ENCODE data around the gene MPND. TPM values are rescaled to one million over a fixed set of nuclear protein-coding genes. Genes with fewer than 3 reads are reported as not detected.
A peak's percentile ranks its signal among the peaks of the same experiment; 100 is the strongest.
"Not testable (repeated sequence)": the region's sequence is repeated elsewhere in the genome, so short reads cannot be mapped to it uniquely, and the experiment has no call there.

MPND gene
- total RNA-seq, 1 experiment from 2014 or later, result 4.6 TPM

DNA sequence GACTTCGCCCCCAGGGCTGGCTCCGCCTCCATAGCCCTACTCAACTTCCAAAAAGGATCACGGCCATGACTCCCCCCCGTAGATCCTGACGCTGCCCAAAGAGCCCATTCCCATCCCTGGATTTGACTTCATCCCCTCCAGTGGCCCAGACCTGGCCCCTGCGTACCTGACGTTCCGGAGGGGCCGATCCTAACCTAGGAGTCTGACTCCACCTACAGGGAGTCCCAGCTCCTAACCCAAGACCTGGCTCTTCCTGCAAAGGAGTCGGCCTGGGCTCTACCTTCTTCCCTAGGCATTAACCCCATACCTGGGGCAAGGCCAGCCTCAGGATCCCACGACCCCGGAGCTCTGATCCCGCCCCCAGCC, 15.5 kb upstream of the MPND start:
- Histone ChIP-seq H3K4me3 (peak overlapping the region; percentile 32), H3K9me3 (replicated peaks) (no peaks in the 10 kb centered on the region), H3K27ac (no peak overlapping the region), H3K4me1 (replicated peaks) (peaks cover 18% of the 10 kb centered on the region), H3K27me3 (replicated peaks) (peaks cover 5% of the 10 kb centered on the region), H3K36me3 (no peaks in the 10 kb centered on the region)
- DNase-seq (ENCODE audit: low read depth in 1 of 2, low spot score in 2 of 2), result peak in 1 of 2 experiments; percentile 47

DNA sequence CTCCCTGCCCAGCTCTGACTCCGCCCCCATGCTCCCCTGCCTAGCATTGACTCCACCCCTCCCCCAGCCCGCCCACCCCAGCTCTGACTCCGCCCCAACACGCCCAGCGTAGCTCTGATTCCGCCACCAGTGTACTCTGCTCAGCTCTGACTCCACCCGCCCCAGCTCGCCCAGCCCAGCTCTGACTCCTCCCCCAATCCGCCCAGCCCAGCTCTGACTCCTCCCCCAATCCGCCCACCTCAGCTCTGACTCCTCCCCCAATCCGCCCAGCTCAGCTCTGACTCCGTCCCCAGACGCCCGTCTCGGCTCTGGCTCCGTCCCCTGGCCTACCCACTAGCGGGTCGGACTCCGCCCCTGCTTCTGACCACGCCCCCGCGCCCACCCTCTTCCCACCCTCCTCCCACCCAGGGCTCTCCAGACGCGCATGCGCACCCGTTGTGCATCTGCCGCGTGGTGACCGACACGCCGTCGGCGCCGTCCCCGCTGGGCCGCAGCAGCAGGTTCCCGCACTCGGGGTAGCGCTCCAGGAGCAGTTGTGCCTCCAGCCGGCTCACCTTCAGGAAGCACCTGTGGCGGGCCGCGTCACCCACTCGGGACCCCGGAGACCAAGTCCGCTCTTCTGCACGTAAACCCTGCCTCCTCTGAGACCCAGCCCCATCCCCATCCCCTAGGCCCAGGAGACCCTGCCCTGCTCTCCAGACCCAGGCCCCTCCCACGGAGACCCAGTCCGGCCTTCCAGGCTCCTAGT, 14.9 kb upstream of the MPND start:
- Histone ChIP-seq H3K4me3 (peak overlapping the region; percentile 32), H3K9me3 (replicated peaks) (no peaks in the 10 kb centered on the region), H3K36me3 (no peaks in the 10 kb centered on the region), H3K27me3 (replicated peaks) (peaks cover 5% of the 10 kb centered on the region), H3K27ac (no peak overlapping the region), H3K4me1 (replicated peaks) (peaks cover 18% of the 10 kb centered on the region)
- DNase-seq (ENCODE audit: low read depth in 1 of 2, low spot score in 2 of 2), result peak; percentile 87 to 98

DNA sequence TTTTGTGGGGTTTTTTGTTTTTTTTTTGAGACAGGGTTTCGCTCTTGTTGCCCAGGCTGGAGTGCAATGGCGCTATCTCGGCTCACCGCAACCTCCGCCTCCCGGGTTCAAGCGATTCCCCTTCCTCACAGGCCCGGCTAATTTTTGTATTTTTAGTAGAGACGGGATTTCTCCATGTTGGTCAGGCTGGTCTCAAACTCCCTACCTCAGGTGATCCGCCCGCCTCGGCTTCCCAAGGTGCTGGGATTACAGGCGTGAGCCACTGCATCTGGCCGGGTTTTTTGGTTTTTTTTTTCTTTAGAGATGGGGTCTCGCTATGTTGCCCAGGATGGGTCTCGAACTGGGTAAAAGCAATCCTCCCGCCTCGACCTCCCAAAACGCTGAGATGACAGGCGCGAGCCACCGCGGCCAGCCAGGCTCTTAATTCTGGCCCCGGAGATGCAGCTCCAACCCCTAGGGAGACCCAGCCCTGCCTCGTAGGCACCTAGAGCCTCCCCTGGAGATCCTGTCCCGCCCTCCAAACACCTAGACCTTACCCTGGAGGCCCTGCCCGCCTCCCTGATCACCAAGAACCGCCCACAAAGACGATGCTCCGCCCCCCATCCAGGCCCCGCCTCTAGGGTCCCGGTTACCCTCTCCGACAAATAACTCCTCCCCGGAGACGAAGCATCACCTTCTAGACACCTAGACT, 14.2 kb upstream of the MPND start:
- Histone ChIP-seq H3K4me1 (replicated peaks) (peaks cover 18% of the 10 kb centered on the region), H3K4me3 (peak overlapping the region; percentile 28; the same call in 1 of the 2 replicates)
- H3K27ac ChIP-seq; H3K36me3 ChIP-seq; H3K9me3 ChIP-seq (replicated peaks); H3K27me3 ChIP-seq (replicated peaks): not testable (repeated sequence)
- peak in 1 of 2 experiments; percentile 50 for DNase-seq (ENCODE audit: low read depth in 1 of 2, low spot score in 2 of 2)

DNA sequence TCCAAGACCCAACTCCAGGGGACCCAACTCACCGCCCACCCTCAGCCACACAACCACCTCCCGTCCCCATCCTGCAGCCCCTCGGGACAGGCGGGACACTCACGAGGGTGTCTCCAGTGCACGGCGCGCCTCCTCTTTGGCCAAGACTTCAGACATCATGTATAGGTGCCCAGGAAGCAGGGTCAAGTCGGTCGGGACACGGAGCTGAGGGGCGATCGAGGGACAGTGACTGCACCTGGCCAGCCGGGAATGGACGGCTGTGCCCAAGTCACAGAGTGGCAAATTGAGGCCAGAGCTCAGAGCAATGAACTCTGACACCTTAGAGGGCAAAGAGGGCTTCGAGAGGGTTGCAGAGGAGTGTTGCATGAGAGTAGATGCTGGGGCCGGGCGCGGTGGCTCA, 13.5 kb upstream of the MPND start:
- Histone ChIP-seq H3K27me3 (replicated peaks) (peaks cover 5% of the 10 kb centered on the region), H3K4me1 (replicated peaks) (peaks cover 18% of the 10 kb centered on the region), H3K27ac (no peak overlapping the region), H3K4me3 (no peak overlapping the region), H3K36me3 (no peaks in the 10 kb centered on the region), H3K9me3 (replicated peaks) (no peaks in the 10 kb centered on the region)
- DNase-seq (ENCODE audit: low read depth in 1 of 2, low spot score in 2 of 2), result peak in 1 of 2 experiments; percentile 40

DNA sequence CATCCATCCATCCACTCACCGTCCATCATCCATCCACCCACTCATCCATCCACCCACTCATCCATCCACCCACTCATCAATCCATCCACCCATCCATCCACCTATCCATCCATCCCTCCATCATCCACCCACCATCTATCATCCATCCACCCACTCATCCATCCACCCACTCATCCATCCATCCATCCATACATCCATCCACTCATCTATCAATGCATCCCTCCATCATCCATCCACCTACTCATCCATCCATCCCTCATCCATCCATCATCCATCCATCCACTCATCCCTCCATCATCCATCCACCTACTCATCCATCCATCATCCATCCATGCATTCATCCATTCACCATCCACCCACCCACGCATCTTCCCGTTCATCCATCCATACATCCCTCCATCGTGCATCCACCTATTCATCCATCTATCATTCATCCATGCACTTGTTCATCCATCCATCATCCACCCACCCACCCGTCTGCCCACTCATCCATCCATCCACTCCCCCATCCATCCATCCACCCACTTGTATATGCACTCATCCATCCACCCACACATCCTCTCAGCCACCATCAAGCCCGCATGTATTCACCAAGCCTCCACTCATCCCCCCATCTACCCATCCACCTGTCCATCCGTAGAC, 8.3 kb upstream of the MPND start:
- H3K36me3 ChIP-seq, result no peaks in the 10 kb centered on the region
- no peak overlapping the region for H3K4me3 ChIP-seq
- H3K9me3 ChIP-seq (replicated peaks), result no peaks in the 10 kb centered on the region
- no peaks in the 10 kb centered on the region for H3K27me3 ChIP-seq (replicated peaks)
- H3K4me1 ChIP-seq (replicated peaks), result peaks cover 9% of the 10 kb centered on the region
- DNase-seq (ENCODE audit: low read depth in 1 of 2, low spot score in 2 of 2), result no peak
- no peak overlapping the region for H3K27ac ChIP-seq

DNA sequence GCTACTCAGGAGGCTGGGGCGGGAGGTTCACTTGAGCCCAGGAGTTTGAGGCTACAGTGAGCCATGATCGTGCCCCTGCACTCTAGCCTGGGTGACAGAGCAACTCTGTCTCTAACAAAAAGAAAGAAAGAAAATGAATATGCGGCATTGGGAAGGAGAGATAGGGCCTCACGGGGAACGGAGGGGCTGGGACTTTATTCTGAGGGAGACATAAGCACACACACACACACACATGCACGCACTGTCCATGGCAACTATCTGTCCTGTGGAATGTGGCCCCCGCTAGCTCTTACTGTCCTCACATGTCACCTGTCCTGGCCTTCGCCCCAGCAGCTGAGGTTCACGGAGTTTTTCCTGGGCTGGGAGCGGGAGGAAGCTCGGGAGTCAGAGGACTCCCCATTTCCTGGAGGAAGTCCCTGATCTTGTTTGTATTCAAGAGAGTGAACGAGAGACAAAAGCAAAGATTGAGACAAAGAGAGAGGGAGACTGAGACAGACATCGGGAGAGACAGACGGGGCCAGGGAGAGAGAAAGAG, 5.4 kb upstream of the MPND start:
- Histone ChIP-seq H3K27me3 (replicated peaks) (no peaks in the 10 kb centered on the region), H3K4me1 (replicated peaks) (peaks cover 15% of the 10 kb centered on the region), H3K36me3 (no peaks in the 10 kb centered on the region), H3K9me3 (replicated peaks) (no peaks in the 10 kb centered on the region), H3K4me3 (peak overlapping the region; percentile 28), H3K27ac (no peak overlapping the region)
- peak in 1 of 2 experiments; percentile 43 for DNase-seq (ENCODE audit: low read depth in 1 of 2, low spot score in 2 of 2)

DNA sequence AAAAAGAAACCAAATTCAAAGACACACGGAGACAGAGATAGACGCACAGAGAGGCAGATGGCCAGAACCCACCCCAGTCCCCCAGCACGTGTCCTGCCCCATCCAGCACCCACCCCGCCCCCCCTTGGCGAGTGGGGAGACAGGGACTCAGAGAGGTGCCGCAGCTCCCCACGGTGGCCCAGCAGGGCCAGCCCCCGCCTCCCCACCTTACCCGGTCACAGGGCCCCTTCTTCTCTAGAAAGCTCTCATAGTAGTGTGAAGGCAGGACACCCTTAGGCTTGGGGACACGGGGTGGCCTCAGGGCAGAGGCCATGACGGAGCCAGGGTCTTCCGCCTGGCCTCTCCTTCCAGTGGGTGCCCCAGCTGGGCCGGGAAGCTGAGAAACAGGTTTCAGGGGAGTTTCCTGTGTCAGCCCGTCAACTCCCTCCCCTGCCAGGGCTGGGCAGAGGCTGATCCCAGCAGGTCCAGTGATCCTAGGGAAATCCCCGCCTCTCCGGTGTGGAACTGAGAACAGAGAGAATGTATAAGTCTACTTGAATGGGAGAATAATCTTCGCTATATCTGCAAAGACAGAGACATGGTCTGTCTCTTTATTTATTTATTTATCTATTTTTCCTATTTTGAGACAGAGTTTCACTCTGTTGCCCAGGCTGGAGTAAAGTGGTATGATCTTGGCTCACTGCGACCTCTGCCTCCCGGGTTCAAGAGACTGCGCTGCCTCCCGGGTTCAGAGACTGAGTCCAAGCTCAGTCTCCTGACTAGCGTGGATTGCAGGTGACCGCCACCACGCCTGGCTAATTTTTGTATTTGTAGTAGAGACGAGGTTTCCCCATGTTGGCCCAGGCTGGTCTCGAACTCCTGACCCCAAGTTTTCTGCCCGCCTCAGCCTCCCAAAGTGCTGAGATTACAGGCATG, 4.7 kb upstream of the MPND start, which contains the start of gene STAP2:
TSS of gene STAP2 (minus strand) at position 387 of the 915 bp plus-strand sequence. CDS start at position 313, 74 bp downstream.
- H3K4me3 ChIP-seq, result peak within 1 kb of the TSS; percentile 28
- H3K27me3 ChIP-seq (replicated peaks), result no peaks in the 10 kb centered on the region
- no peaks in the 10 kb centered on the region for H3K36me3 ChIP-seq
- H3K9me3 ChIP-seq (replicated peaks), result no peaks in the 10 kb centered on the region
- DNase-seq (ENCODE audit: low read depth in 1 of 2, low spot score in 2 of 2), result peak in 1 of 2 experiments; percentile 46
- no peak within 1 kb of the TSS for H3K27ac ChIP-seq
- H3K4me1 ChIP-seq (replicated peaks), result peaks cover 15% of the 10 kb centered on the region

DNA sequence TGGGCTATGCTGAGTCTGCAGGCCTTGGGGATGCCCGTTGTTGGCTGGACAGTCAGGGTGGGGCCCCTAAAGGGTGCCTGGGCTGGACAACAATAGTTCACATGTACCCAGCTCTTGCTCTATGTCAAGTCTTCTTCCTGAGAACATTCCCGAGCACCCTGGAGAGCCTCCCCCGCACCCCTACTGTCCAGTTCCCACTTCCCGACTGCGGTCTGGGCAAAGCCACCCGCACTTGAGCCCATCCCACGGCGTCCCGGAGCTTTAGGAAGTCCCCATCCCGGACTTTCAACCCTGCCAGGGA, 1.1 kb upstream of the MPND start:
- H3K27ac ChIP-seq, result peak overlapping the region; percentile 42
- H3K9me3 ChIP-seq (replicated peaks), result no peaks in the 10 kb centered on the region
- H3K4me3 ChIP-seq, result peak overlapping the region; percentile 62
- H3K27me3 ChIP-seq (replicated peaks), result no peaks in the 10 kb centered on the region
- H3K4me1 ChIP-seq (replicated peaks), result peaks cover 21% of the 10 kb centered on the region
- no peak for DNase-seq (ENCODE audit: low read depth in 1 of 2, low spot score in 2 of 2)
- no peaks in the 10 kb centered on the region; the same call in 1 of the 2 replicates for H3K36me3 ChIP-seq

DNA sequence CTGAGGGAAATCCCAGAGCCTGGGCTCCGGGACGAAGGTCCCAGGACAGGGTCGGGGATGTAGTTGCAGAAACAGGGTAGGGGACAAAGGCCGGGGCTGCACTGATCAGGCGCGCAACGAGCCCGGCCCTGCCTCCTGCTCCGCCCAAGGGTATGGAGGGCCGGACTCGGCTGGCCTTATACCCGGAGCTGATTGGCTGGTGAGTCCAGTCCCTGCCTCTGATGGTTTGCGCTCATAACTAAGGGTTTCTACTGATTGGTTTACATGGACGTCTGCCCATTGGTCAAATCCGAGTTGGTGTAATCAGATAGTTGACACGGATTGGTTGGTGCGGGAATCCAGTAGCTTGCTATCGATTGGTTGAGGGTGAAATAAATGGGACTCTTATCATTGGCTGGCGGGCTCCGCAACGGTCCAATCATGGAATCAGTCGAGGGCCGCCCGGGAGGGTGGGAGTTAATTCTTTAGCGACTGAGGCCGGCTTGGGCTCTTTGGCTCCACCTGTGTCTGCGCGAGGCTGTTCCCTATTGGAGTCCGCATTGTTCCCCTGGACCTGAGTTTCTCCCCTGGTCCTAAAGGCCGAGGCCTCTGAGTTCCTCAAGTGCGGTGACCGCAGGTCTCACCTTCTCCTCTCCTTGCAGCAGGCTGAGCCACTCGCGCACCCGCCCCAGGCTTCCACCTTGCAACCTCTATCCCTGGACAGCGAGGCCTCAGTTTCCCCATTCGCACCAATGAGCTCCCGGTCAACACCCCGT, 570 bp upstream of the MPND start:
- Histone ChIP-seq H3K4me1 (replicated peaks) (peaks cover 20% of the 10 kb centered on the region), H3K27me3 (replicated peaks) (no peaks in the 10 kb centered on the region), H3K4me3 (peak overlapping the region; percentile 62), H3K27ac (peak overlapping the region; percentile 42), H3K36me3 (no peaks in the 10 kb centered on the region; the same call in 1 of the 2 replicates), H3K9me3 (replicated peaks) (no peaks in the 10 kb centered on the region)
- DNase-seq (ENCODE audit: low read depth in 1 of 2, low spot score in 2 of 2), result peak; percentile 98

DNA sequence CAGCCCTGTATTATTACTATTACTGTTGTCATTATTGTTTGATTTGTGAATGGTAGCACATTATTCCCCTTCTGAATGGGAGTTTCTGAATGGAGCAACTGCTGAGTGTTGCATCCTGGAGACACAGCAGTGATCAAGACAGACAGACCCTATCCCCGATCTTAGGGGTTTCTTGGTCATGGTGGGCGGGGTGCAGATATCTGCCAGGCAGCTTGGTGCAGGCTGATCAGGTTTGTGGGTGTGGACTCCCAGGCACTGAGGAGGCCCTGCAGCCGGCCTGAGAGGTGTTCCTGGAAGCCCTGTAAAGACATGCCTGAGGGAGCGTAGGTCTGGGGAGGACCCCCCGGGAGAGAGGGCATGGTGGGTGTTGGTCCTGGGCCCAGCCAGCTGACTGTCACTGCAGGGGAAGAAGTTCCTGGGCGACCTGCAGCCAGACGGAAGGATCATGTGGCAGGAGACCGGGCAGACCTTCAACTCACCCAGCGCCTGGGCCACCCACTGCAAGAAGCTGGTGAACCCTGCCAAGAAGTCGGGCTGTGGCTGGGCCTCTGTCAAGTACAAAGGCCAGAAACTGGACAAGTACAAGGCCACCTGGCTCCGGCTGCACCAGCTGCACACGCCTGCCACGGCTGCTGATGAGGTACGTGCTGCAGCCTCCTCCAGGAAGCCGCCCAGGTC, 2.1 kb downstream of the MPND start:
- no peak for DNase-seq (ENCODE audit: low read depth in 1 of 2, low spot score in 2 of 2)
- Histone ChIP-seq H3K27ac (no peak overlapping the region), H3K4me1 (replicated peaks) (peaks cover 12% of the 10 kb centered on the region), H3K9me3 (replicated peaks) (no peaks in the 10 kb centered on the region), H3K27me3 (replicated peaks) (no peaks in the 10 kb centered on the region), H3K36me3 (no peaks in the 10 kb centered on the region; the same call in 1 of the 2 replicates), H3K4me3 (no peak overlapping the region)

DNA sequence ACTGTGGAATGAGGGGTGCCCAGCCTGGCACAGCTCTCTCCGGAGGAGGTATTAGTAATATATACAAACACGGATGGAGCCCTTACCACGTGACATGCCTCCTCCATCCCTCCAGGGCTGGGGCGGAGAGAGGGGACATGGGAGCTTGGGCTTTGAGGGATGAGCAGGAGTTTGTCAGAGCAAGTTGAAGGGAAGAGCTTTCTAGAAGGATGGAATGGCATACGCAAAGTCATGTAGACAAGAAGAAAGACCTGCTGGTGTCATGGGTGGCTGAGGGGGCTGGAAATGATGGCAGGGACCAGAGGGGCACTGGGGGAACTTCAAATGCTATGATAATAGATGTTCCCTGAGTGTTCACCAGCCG, 2.6 kb downstream of the MPND start:
- peaks cover 12% of the 10 kb centered on the region for H3K4me1 ChIP-seq (replicated peaks)
- H3K27ac ChIP-seq, result no peak overlapping the region
- H3K9me3 ChIP-seq (replicated peaks), result no peaks in the 10 kb centered on the region
- no peaks in the 10 kb centered on the region; the same call in 1 of the 2 replicates for H3K36me3 ChIP-seq
- DNase-seq (ENCODE audit: low read depth in 1 of 2, low spot score in 2 of 2), result no peak
- no peak overlapping the region for H3K4me3 ChIP-seq
- H3K27me3 ChIP-seq (replicated peaks), result no peaks in the 10 kb centered on the region

DNA sequence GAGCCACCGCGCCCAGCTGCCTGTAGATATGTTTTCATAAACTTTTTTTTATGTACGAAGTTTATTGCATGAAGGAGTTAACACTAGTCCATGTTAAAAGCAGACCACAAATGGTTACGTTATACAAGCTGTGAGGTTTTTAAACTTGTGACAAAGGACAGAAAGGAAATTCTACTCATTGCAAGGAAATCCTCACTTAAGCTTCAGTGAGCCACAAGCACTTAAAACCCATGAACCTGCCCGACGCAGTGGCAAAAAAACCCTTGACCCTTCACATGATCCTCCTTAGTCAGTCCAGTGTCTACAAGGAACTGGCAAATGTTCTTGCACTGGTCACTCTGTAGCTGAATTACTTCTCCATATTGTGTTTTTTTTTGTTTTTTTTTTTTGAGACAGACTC, 4.2 kb downstream of the MPND start:
- H3K9me3 ChIP-seq (replicated peaks), result no peaks in the 10 kb centered on the region
- H3K36me3 ChIP-seq, result no peaks in the 10 kb centered on the region; the same call in 1 of the 2 replicates
- no peak overlapping the region for H3K4me3 ChIP-seq
- H3K27ac ChIP-seq, result no peak overlapping the region
- H3K4me1 ChIP-seq (replicated peaks), result peaks cover 6% of the 10 kb centered on the region
- H3K27me3 ChIP-seq (replicated peaks), result no peaks in the 10 kb centered on the region
- DNase-seq (ENCODE audit: low read depth in 1 of 2, low spot score in 2 of 2), result no peak

All from SJSA1 (cell line).